Vagina (tissue), 2 donors: Measurements from ENCODE around the gene SOCS3.
A peak's percentile ranks its signal among the peaks of the same experiment; 100 is the strongest.

Experiments
- POLR2A ChIP-seq, 2 donors: fragments of 450-650 bp; IDR thresholded peaks; one replicate each; pipeline ENCODE4 v1.6.1; 2017; ENCODE audit warnings: antibody characterized with exemption in 2 of 2, mild to moderate bottlenecking in 2 of 2, moderate library complexity in 2 of 2
- POLR2AphosphoS5 ChIP-seq, 2 donors: sonication (generic); formaldehyde crosslinking; IDR thresholded peaks; one replicate each; pipeline ENCODE4 v1.9.0; 2017; ENCODE audit warnings: antibody characterized with exemption in 2 of 2, mild to moderate bottlenecking in 2 of 2, low read depth in 1 of 2; ENCODE audit not compliant: insufficient read depth in 1 of 2
- TF ChIP-seq, protein P1 (sequence below), 3 experiments: fragments of 450-650 bp in 2 of 3; fragments of 200-600 bp in 1 of 3; sonication (generic) in 1 of 3; IDR thresholded peaks; one replicate each; pipeline ENCODE4 v1.5.1; 2017 to 2019; ENCODE audit warnings: antibody characterized with exemption in 3 of 3, mild to moderate bottlenecking in 2 of 3, moderate library complexity in 2 of 3

DNA sequence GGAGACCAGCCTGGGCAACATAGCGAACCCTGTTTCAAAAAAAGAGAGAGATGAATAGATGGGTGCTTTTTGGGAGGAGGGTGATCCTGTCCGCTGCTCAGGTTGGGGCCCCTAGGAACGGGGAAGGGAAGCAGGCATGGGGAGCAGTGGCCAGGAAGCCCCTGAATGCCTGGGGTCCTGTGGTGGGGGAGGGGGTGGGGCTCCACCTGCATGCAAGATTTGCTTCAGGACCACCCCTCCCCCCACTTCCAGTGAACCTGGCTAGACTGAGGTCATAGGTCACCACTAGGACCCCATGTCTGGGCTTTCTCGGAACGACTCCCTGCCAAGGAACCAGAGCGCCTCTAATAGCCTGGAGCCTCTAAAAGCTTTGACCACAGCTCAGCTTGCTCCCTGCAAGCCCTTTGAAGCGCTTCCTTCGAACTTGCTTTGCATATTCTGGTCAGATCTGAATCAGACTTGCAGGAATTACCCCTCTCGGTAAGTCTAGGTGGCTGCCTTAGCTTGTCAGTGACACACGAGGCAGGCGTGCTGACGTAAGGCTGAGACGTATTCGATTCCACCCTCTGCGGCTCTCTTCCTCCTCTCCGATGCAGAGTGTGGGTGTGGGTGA is 3.7 kb downstream of the SOCS3 start:
- TF ChIP-seq, protein P1, sequence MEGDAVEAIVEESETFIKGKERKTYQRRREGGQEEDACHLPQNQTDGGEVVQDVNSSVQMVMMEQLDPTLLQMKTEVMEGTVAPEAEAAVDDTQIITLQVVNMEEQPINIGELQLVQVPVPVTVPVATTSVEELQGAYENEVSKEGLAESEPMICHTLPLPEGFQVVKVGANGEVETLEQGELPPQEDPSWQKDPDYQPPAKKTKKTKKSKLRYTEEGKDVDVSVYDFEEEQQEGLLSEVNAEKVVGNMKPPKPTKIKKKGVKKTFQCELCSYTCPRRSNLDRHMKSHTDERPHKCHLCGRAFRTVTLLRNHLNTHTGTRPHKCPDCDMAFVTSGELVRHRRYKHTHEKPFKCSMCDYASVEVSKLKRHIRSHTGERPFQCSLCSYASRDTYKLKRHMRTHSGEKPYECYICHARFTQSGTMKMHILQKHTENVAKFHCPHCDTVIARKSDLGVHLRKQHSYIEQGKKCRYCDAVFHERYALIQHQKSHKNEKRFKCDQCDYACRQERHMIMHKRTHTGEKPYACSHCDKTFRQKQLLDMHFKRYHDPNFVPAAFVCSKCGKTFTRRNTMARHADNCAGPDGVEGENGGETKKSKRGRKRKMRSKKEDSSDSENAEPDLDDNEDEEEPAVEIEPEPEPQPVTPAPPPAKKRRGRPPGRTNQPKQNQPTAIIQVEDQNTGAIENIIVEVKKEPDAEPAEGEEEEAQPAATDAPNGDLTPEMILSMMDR (IDR thresholded peaks at IDR 0.05): no peak
- TF ChIP-seq POLR2AphosphoS5 (IDR thresholded peaks at IDR 0.05; ENCODE audit: insufficient read depth in 1 of 2, low read depth in 1 of 2) (peak in 1 of 2 donors; percentile 60), POLR2A (IDR thresholded peaks at IDR 0.05) (no peak)
